HG02852 (cell line): ENCODE results near the gene IGF2BP1.

Experiments used
- ATAC-seq: cut with Tn5 transposase; IDR thresholded peaks from one replicate; pipeline ENCODE4 v1.9.1; 2021; ENCODE audit warnings: mild to moderate bottlenecking, moderate library complexity; ENCODE audit not compliant: unreplicated experiment

Gene IGF2BP1

GRCh38 chr17:48997103-48997826 lies at the start of gene IGF2BP1:
TSS of gene IGF2BP1 (plus strand) at chr17:48997385. CDS start at chr17:48997746, 361 bp downstream.
- ATAC-seq, result no peak

GRCh38 chr17:48951572-48951971 lies 45.6 kb upstream of the IGF2BP1 start:
- ATAC-seq, result no peak

- no peak for ATAC-seq
Measured at GRCh38 chr17:48952904-48953303, 44.3 kb upstream of the IGF2BP1 start.

GRCh38 chr17:48954300-48954755 lies 42.9 kb upstream of the IGF2BP1 start:
- no peak for ATAC-seq

- no peak for ATAC-seq
Measured at GRCh38 chr17:48960834-48961515, 36.2 kb upstream of the IGF2BP1 start.

- no peak for ATAC-seq
Measured at GRCh38 chr17:48961516-48962233, 35.5 kb upstream of the IGF2BP1 start.

GRCh38 chr17:48970224-48970623 lies 27.0 kb upstream of the IGF2BP1 start:
- no peak for ATAC-seq

GRCh38 chr17:48970865-48971687 lies 26.1 kb upstream of the IGF2BP1 start:
- no peak for ATAC-seq

- ATAC-seq, result no peak
Measured at GRCh38 chr17:48972749-48973097, 24.5 kb upstream of the IGF2BP1 start.

- no peak for ATAC-seq
Measured at GRCh38 chr17:48973806-48974205, 23.4 kb upstream of the IGF2BP1 start.

- no peak for ATAC-seq
Measured at GRCh38 chr17:48981927-48982539, 15.2 kb upstream of the IGF2BP1 start.

- no peak for ATAC-seq
Measured at GRCh38 chr17:48985436-48986245, 11.5 kb upstream of the IGF2BP1 start.

GRCh38 chr17:48989100-48989499 lies 8.1 kb upstream of the IGF2BP1 start:
- no peak for ATAC-seq

GRCh38 chr17:48990882-48991357 lies 6.3 kb upstream of the IGF2BP1 start:
- ATAC-seq, result no peak

- ATAC-seq, result no peak
Measured at GRCh38 chr17:48992444-48992843, 4.7 kb upstream of the IGF2BP1 start.

- no peak for ATAC-seq
Measured at GRCh38 chr17:48993305-48993704, 3.9 kb upstream of the IGF2BP1 start.

GRCh38 chr17:48993951-48994350 lies 3.2 kb upstream of the IGF2BP1 start:
- no peak for ATAC-seq

GRCh38 chr17:48994549-48995303 lies 2.5 kb upstream of the IGF2BP1 start:
- ATAC-seq, result no peak
